Stimulated activated CD4-positive, alpha-beta T cell treated with anti-CD3 and anti-CD28 coated beads, Interleukin-4, amount 100 ng/mL, for 4 hours (primary cell): ENCODE measurements around the gene OR4C45.
"Not testable (repeated sequence)": the region's sequence is repeated elsewhere in the genome, so short reads cannot be mapped to it uniquely, and the experiment has no call there.

ENCODE experiments used
- DNase-seq, 2 experiments: peaks; one replicate each; pipeline ENCODE4 v3.0.0-alpha.2; 2020

The OR4C45 gene

DNA sequence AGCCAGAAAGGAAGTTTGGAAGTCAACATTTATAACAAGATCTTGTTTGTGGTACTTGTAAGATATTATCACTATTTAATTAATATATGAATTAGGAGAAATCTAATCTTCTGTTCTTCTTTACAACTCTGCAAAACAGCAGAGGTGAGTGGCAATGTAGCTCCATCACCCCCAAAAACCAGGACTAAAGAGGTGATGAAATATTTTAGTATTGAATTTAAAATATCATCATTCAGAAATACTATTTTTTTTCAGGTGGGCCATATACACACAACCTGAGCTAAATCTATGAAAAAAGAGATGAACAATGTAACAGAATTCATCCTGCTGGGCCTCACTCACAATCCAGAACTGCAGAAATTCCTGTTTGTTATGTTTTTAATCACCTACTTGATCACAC lies at the start of gene OR4C45:
OR4C45 (plus strand) TSS at position 301 of the 400 bp plus-strand sequence.
- DNase-seq, result no peak

DNA sequence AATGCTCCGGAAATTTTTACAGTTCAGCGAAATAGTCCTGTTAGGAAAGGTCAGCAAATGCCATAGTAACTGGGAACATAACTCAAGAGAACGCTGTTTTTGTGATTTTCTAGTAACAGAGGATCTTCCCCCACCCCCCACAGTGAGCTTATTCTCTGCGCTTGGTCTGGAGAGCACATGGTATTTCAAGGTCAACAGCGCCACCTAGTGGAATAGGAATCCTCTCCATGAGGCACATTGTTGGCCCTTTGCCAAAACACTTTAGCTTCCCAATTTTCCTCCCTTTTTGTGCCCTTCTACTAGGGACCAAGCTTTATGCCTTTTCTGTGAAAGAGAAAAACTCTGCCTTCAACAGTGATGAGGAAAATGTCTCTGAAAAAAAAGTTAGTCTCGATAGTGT lies 37.1 kb upstream of the OR4C45 start:
- DNase-seq, result no peak

DNA sequence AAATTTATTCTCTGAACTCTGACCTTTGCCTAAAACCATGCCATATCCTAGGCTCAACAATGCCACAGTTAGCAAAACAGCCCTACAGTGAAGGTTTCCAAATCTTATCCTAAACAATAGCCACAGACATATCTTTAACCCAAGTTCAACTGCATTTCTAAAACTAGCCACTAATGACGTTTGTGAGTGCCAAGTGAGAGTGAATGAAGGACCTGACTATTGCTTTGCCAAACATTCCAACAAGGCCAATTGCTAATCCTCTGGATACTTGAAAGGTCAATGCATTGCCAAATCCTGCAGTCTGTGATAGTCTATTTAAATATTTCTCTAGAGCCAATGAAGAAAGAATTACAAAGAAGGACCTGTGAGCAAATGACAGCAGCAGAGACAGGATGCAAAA lies 2.5 kb upstream of the OR4C45 start:
- DNase-seq, result no peak

DNA sequence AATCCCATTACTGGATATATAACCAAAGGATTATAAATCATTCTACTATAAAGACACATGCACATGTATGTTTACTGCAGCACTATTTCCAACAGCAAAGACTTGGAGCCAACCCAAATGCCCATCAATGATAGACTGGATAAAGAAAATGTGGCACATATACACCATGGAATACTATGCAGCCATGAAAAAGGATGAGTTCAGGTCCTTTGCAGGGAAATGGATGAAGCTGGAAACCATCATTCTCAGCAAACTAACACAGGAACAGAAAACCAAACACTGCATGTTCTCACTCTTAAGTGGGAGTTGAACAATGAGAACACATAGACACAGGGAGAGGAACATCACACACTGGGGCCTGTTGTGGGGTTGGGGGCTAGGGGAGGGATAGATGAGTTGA lies 3.6 kb downstream of the OR4C45 start:
- not testable (repeated sequence) for DNase-seq

DNA sequence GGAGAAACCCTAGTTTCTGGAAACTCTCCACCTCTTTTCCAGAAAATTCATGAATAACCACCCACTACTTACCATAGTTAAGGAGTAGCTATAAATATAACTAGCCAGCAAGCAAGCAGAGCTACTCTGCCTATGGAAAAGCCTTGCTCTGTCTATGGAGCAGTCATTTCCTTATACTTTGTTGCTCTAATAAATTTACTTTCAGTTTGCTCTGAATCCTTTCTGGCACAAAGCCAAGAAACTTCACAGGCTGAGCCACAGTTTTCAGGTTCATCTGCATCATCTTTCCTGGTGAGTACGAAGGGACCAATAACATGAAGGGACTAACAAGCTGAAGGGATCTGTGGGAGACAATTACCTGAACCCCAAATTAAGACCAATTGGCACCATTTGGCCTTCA lies 4.6 kb downstream of the OR4C45 start:
- no peak for DNase-seq

DNA sequence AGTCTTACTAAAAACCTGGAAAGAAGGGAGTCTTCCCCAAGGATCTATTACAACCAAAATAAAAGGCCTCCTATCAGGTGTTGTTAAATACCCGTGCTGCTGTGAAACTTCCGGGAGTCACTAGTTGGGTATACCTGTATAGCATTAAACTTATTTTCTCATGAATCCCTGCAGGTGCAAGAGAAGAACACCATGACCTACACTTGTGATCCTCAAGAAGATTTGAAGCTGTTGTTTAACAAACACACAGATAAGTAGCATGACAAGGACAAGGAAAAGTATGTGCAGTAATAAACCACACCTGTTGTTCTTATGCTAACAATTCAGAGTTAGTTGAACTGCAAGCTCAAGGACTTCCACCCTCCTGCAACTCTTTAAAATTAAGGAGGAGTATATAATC lies 12.0 kb downstream of the OR4C45 start:
- no peak for DNase-seq

DNA sequence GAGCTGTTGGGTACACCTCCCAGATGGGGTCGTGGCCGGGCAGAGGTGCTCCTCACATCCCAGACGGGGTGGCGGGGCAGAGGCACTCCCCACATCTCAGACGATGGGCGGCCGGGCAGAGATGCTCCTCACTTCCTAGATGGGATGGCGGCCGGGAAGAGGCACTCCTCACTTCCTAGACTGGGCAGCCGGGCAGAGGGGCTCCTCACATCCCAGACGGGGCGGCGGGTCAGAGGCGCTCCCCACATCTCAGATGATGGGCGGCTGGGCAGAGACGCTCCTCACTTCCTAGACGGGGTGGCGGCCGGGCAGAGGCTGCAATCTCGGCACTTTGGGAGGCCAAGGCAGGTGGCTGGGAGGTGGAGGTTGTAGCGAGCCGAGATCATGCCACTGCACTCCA lies 30.4 kb downstream of the OR4C45 start:
- not testable (repeated sequence) for DNase-seq

DNA sequence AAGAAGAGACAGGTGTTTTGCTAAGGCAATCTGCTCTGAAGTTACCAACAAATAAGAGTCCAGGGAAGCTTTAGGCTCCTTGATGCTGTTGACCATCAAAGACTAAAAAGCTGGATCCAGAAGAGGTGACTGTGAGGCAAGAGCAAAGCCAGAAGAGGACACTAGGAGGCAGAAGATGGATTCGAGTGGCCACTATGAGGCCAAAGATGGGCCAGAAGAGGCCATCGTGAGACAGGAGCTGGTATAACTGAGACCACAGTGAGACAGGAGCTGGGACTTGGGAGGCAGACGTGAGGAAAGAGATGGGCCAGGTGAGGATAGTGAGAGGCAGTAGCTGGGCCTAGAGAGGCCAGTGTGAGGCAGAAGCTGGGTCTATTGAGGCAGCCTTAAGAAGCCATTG lies 37.7 kb downstream of the OR4C45 start:
- no peak for DNase-seq

DNA sequence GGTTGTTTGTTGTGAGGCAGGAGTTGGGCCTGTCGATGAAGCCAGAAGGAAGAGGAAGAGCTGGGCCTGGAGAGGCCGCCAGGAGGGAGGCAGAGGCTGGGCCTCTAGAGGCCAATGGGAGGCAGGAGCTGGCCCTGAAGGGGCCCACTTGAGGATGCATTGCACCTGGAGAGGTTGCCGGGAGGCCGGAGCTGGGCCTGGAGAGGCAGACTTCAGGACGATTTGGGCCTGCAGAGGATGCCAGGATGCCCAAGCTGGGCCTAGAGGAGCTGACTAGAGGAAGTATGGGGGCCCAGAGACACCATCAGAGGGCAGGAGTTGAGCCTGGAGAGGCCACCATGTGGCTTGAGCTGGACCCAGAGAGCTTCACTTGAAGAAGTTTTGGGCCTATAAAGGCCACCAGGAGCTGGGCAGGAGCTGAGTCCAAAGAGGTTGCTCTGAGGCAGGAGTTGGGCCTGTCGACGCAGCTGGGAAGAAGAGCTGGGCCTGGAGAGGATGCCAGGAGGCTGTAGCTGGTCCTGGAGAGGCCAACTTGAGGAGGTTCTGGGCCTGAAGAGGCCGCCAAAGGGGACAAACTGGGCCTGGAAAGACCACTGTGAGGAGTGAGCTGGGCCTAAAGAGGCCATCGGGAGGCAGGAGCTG lies 39.0 kb downstream of the OR4C45 start:
- DNase-seq, result no peak

DNA sequence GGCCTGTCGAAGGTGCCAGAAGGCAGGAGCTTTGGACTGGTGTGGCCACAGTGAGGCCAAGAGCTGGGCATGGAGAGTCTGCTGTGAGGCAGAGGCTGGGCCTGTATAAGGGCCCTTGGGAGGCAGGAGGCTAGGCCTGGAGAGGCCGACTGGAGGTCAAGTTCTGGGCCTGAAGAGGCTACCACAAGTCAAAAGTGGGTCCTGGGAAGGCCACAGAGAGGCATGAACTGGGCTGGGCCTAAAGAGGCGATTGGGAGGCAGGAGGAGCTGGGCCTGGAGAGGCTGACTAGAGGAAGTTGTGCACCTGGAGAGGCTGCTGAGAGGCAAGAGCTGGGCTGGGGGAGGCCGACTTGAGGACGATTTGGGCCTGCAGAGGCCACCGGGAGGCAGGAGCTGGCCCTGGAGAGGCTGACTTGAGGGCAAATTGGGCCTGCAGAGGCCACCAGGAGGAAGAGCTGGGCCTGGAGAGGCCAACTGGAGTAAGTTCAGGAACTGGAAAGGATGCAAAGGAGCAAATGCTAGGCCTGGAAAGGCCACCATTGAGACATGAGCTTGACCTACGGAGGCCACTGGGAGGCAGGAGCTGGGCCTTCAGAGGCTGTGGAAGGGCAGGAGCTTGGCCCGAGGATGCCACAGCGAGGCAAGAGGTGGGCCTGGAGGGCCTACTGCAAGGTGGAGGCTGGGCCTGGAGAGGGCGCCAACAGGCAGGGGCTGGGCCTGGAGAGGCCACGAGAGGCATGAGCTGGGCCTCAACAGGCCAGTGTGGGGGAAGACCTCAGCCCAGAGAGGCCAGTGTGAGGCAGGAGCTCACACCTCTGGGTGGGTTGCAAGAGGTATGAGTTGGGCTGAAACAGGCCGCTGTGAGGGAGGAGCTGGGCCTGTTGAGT lies 39.8 kb downstream of the OR4C45 start:
- DNase-seq, result no peak

DNA sequence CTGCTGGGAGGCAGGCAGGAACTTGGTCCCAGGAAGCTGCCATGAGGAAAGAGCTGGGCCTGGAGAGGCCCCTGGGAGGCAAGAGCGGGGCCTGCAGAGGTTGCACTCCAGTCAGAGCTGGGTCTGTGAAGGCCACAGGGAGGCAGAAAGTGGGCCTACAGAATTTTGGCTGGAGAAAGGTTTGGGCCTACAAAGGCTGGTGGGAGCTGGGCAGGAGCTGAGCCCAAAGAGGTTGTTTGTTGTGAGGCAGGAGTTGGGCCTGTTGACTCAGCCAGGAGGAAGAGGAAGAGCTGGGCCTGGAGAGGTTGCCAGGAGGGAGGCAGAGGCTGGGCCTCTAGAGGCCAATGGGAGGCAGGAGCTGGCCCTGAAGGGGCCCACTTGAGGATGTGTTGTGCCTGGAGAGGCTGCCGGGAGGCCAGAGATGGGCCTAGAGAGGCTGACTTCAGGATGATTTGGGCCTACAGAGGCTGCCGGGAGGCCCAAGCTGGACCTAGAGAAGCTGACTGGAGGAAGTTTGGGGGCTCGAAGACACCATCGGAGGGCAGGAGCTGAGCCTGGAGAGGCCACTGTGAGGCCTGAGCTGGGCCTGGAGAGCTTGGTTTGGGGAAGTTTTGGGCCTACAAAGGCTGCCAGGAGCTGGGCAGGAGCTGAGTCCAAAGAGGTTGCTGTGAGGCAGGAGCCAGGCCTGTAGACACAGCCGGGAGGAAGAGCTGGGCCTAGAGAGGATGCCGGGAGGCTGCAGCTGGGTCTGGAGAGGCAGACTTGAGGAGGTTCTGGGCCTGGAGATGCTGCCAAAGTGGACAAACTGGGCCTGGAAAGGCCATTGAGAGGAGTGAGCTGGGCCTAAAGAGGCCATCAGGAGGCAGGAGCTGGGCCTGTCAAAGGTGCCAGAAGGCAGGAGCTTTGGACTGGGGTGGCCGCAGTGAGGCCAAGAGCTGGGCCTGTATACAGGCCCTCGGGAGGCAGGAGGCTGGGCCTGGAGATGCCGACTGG lies 40.7 kb downstream of the OR4C45 start:
- DNase-seq, result no peak

DNA sequence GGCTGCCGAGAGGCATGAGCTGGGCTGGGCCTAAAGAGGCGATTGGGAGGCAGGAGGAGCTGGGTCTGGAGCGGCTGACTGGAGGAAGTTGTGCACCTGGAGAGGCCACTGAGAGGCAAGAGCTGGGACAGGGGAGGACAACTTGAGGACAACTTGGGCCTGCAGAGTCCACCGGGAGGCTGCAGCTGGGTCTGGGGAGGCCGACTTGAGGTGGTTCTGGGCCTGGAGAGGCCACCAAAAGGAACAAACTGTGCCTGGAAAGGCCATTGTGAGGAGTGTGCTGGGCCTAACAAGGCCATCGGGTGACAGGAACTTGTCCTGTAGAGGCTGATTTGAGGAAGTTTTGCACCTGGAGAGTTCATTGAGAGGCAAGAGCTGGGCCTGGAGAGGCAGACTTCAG lies 41.5 kb downstream of the OR4C45 start:
- no peak for DNase-seq

DNA sequence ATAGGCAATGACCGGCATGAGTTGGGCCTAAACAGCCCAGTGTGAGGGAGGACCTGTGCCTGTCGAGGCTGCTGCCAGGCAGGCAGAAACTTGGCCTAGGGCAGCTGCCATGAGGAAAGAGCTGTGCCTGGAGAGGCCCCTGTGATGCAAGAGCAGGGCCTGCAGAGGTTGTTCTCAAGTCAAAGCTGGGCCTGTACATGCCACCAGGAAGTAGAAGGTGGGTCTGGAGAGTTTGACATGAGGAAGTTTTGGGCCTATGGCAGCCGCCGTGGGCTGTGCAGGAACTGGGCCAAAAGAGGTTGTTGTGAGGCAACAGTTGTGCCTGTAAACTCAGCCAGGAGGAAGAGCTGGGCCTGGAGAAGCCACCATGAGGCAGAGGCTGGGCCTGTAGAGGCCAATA lies 43.2 kb downstream of the OR4C45 start:
- DNase-seq, result no peak

DNA sequence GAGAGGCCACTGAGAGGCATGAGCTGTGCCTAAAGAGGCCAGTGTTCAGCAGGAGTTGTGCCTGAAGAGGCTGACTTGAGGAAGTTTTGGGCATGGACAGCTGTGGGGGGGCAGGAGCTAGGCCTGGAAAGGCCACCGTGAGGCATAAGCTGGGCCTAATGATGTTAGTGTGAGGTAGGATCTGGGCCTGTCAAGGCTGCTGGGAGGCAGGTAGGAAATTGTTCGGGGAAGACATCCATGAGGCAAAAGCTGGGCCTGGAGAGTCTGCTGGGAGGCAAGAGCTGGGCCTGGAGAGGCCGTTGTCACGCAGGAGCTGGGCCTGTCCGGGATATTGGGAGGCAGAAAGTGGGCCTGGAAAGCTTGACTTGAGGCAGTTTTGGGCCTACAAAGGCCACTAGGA lies 44.9 kb downstream of the OR4C45 start:
- DNase-seq, result no peak

DNA sequence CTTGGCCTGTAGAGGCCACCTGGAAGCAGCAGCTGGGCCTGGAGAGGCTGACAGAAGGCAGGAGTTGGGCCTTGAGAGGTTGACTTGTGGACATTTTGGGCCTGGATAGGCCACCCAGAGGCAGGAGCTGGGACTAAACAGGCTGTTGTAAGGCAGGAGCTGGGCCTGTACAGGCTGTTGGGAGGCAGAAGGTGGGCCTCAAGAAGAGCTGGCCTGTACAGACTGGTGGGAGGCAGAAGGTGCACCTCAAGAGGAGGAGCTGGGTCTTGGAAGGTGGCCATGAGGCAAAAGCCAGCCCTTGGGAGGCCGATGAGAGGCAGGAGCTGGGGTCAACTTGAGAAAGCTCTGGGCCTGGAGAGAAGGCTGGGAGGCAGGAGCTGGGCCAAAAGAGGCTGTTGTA lies 45.3 kb downstream of the OR4C45 start:
- DNase-seq, result no peak

DNA sequence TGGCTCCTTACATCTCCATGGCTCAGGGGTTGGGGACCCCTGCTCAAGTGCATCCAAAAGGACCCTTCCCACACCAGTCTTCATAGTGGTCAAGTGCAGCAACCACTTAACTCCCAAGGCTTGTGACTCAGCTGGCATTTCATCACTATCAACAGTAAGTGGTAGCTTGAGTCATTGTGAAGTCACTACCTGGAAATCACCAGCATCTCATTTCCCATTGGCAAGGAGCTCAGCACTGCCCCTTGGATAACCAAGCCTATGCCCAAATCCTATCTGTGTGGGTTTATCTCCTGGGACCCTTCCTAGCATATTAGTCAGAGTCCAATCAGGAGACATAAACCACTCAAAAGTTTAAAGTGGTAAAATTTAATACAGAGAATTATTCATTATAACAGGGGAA lies 46.3 kb downstream of the OR4C45 start:
- not testable (repeated sequence) for DNase-seq

DNA sequence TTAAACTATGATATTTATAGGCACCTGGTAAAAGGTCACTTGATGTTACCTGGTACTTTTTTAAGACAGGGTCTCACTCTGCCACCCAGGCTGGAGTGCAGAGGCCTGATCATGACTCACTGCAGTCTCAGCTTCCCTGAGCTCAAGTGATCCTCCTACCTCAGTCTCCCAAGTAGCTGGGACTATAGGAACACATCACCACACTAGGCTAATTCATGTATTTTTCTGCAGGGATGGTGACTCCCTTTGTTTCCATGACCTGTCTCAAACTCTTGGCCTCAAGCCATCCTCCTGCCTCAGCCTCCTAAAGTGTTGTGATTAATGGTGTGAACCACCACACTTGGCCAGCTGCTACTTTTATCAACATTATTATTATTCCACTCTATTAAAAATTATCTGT lies 47.6 kb downstream of the OR4C45 start:
- no peak for DNase-seq
